Neural cell (in vitro differentiated cells): ENCODE measurements around the gene SYK. TPM values are rescaled to one million over a fixed set of nuclear protein-coding genes. Genes with fewer than 3 reads are reported as not detected.

Experiments used
- H2AFZ ChIP-seq: fragments of 200-600, 300-800 bp; sonication (generic), shearing (Covaris generic); 2 replicates; pipeline ENCODE4 v1.6.0; 2014; ENCODE audit warnings: low read depth, mild to moderate bottlenecking, antibody characterized with exemption, low read length, moderate library complexity
- H3F3A ChIP-seq: fragments of 200-600 bp; shearing (Covaris generic); 2 replicates; pipeline ENCODE4 v1.6.1; 2016; ENCODE audit warnings: mild to moderate bottlenecking, moderate library complexity, mixed read lengths, antibody characterized with exemption, low read length; ENCODE audit not compliant: insufficient read depth, poor library complexity, severe bottlenecking
- H3K27ac ChIP-seq: fragments of 200-600, 300-800 bp; sonication (generic), shearing (Covaris generic); 2 replicates; pipeline ENCODE4 v1.5.1; 2014; ENCODE audit warnings: mild to moderate bottlenecking, low read length, moderate library complexity
- H3K27me3 ChIP-seq: fragments of 300-800, 200-600 bp; sonication (generic), shearing (Covaris generic); 2 replicates; pipeline ENCODE4 v1.6.0; 2014; ENCODE audit warnings: mild to moderate bottlenecking, low read depth, low read length, moderate library complexity; ENCODE audit not compliant: insufficient read depth
- H3K36me3 ChIP-seq: fragments of 300-800, 200-600 bp; sonication (generic), shearing (Covaris generic); 2 replicates; pipeline ENCODE4 v1.5.1; 2014; ENCODE audit warnings: mild to moderate bottlenecking, antibody characterized with exemption, low read length, moderate library complexity; ENCODE audit not compliant: insufficient read depth
- H3K4me2 ChIP-seq: fragments of 300-800, 200-600 bp; sonication (generic), shearing (Covaris generic); 2 replicates; pipeline ENCODE4 v1.6.0; 2014; ENCODE audit warnings: mild to moderate bottlenecking, low read length
- H3K4me3 ChIP-seq: fragments of 300-800, 200-600 bp; sonication (generic), shearing (Covaris generic); 2 replicates; pipeline ENCODE4 v1.5.1; 2014; ENCODE audit warnings: mild to moderate bottlenecking, low read length, moderate library complexity
- H3K79me2 ChIP-seq: fragments of 200-600 bp; shearing (Covaris generic); replicated peaks from 2 replicates; pipeline ENCODE4 v1.6.0; 2014; ENCODE audit warnings: mild to moderate bottlenecking, low read length, moderate library complexity; ENCODE audit not compliant: insufficient read depth
- H3K9ac ChIP-seq: fragments of 300-800, 200-600 bp; sonication (generic), shearing (Covaris generic); 2 replicates; pipeline ENCODE4 v1.6.1; 2016; ENCODE audit warnings: mild to moderate bottlenecking, low read length, mixed read lengths
- H3K9me2 ChIP-seq: fragments of 200-600 bp; shearing (Covaris generic); 2 replicates; pipeline ENCODE4 v1.6.1; 2016; ENCODE audit warnings: mild to moderate bottlenecking, low read length, mixed read lengths; ENCODE audit not compliant: insufficient read depth
- H3K9me3 ChIP-seq: fragments of 200-600, 300-800 bp; sonication (generic), shearing (Covaris generic); 2 replicates; pipeline ENCODE4 v1.6.1; 2016; ENCODE audit warnings: mild to moderate bottlenecking, mixed run types, low read length, moderate library complexity, mixed read lengths
- H4K20me1 ChIP-seq: fragments of 200-600 bp; shearing (Covaris generic); 2 replicates; pipeline ENCODE4 v1.6.1; 2016; ENCODE audit warnings: mild to moderate bottlenecking, mixed run types; ENCODE audit not compliant: insufficient read depth
- EP300 ChIP-seq: fragments of 450-650 bp; conservative IDR thresholded peaks from 2 replicates; pipeline ENCODE4 v1.6.1; 2014; ENCODE audit warnings: antibody characterized with exemption, mild to moderate bottlenecking, moderate library complexity; ENCODE audit not compliant: poor library complexity, severe bottlenecking
- EZH2 ChIP-seq: fragments of 200-600, 300-800 bp; shearing (Covaris generic), sonication (generic); IDR thresholded peaks from 2 replicates; pipeline ENCODE4 v1.6.1; 2014; ENCODE audit warnings: antibody characterized with exemption, low read length, borderline replicate concordance, mild to moderate bottlenecking; ENCODE audit not compliant: insufficient read depth, poor library complexity, severe bottlenecking
- MXI1 ChIP-seq: fragments of 450-650 bp; conservative IDR thresholded peaks from 2 replicates; pipeline ENCODE4 v1.6.1; 2014; ENCODE audit warnings: antibody characterized with exemption, mild to moderate bottlenecking; ENCODE audit not compliant: poor library complexity, severe bottlenecking
- POLR2AphosphoS5 ChIP-seq: IDR thresholded peaks from 2 replicates; pipeline ENCODE4 v1.6.1; 2012
- RAD21 ChIP-seq: fragments of 450-650 bp; conservative IDR thresholded peaks from 2 replicates; pipeline ENCODE4 v1.6.1; 2014; ENCODE audit warnings: antibody characterized with exemption, mild to moderate bottlenecking, moderate library complexity
- SMC3 ChIP-seq: fragments of 450-650 bp; conservative IDR thresholded peaks from 2 replicates; pipeline ENCODE4 v1.6.1; 2014; ENCODE audit warnings: antibody characterized with exemption, mild to moderate bottlenecking, moderate library complexity; ENCODE audit not compliant: poor library complexity
- TAF1 ChIP-seq: IDR thresholded peaks from 2 replicates; pipeline ENCODE4 v1.6.1; 2012; ENCODE audit warnings: low read depth
- polyA plus RNA-seq: library from polyadenylated mRNA; depleted of rRNA; stranded (reverse); fragments of >200 nt; gene quantifications from 2 replicates; pipeline ENCODE4 v1.2.3, GENCODE V29; 2014
- TF ChIP-seq, protein P1 (sequence below): fragments of 450-650 bp; IDR thresholded peaks from 2 replicates; pipeline ENCODE4 v1.5.1; 2014; ENCODE audit warnings: antibody characterized with exemption, mild to moderate bottlenecking, moderate library complexity; ENCODE audit not compliant: poor library complexity, severe bottlenecking
- TF ChIP-seq, protein P2 (sequence below): IDR thresholded peaks from 2 replicates; pipeline ENCODE4 v1.6.1; 2012; ENCODE audit warnings: borderline replicate concordance

The SYK gene
- polyA plus RNA-seq, 1 donor from 2014 or later: not detected

DNA sequence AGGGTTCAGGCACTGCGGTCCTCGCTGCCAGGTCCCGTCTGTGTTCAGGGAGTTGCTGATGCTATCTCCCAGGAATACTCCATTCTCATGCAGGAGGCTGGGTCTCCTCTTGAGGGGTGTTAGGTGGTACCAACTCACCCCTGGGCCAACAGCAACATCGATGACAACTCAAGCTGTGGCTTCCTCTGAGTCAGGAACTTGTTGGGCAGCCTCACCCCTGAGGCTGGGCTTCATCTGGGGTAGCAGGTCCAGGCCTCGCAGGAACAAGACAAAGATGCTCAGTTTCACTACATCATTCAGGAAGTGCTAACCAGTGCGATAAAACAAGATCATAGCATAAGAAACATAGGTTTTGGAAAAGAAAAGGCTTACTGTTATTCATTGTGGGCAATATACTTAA is 125.9 kb downstream of the SYK start:
- Histone ChIP-seq H2AFZ (no peak overlapping the region), H3K9me2 (no peaks in the 10 kb centered on the region)
- TF ChIP-seq, protein P1, sequence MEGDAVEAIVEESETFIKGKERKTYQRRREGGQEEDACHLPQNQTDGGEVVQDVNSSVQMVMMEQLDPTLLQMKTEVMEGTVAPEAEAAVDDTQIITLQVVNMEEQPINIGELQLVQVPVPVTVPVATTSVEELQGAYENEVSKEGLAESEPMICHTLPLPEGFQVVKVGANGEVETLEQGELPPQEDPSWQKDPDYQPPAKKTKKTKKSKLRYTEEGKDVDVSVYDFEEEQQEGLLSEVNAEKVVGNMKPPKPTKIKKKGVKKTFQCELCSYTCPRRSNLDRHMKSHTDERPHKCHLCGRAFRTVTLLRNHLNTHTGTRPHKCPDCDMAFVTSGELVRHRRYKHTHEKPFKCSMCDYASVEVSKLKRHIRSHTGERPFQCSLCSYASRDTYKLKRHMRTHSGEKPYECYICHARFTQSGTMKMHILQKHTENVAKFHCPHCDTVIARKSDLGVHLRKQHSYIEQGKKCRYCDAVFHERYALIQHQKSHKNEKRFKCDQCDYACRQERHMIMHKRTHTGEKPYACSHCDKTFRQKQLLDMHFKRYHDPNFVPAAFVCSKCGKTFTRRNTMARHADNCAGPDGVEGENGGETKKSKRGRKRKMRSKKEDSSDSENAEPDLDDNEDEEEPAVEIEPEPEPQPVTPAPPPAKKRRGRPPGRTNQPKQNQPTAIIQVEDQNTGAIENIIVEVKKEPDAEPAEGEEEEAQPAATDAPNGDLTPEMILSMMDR: no peak
- TF ChIP-seq EP300 (no peak), EZH2 (no peak), MXI1 (no peak), SMC3 (no peak), TAF1 (no peak), POLR2AphosphoS5 (no peak), RAD21 (no peak)
- TF ChIP-seq, protein P2, sequence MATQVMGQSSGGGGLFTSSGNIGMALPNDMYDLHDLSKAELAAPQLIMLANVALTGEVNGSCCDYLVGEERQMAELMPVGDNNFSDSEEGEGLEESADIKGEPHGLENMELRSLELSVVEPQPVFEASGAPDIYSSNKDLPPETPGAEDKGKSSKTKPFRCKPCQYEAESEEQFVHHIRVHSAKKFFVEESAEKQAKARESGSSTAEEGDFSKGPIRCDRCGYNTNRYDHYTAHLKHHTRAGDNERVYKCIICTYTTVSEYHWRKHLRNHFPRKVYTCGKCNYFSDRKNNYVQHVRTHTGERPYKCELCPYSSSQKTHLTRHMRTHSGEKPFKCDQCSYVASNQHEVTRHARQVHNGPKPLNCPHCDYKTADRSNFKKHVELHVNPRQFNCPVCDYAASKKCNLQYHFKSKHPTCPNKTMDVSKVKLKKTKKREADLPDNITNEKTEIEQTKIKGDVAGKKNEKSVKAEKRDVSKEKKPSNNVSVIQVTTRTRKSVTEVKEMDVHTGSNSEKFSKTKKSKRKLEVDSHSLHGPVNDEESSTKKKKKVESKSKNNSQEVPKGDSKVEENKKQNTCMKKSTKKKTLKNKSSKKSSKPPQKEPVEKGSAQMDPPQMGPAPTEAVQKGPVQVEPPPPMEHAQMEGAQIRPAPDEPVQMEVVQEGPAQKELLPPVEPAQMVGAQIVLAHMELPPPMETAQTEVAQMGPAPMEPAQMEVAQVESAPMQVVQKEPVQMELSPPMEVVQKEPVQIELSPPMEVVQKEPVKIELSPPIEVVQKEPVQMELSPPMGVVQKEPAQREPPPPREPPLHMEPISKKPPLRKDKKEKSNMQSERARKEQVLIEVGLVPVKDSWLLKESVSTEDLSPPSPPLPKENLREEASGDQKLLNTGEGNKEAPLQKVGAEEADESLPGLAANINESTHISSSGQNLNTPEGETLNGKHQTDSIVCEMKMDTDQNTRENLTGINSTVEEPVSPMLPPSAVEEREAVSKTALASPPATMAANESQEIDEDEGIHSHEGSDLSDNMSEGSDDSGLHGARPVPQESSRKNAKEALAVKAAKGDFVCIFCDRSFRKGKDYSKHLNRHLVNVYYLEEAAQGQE: no peak

DNA sequence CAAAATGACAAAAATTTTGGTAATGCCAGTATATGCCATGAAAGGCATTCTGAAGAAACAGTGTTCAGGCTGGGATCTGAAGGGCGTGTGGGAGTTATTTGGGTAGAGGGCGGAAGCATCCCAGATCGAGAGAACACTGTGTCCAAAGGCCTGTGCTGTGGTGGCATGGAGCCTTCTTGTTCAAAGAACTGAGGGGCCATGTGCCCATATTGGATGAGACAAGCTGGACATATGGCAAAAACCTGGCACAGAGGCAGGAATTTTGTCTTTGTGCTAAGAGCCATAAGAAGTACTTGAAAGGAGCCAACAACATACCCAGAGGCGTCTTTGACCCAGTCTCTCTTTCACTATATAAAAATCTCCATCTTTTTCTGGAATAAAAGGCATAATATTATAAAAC is 128.0 kb downstream of the SYK start:
- TF ChIP-seq TAF1 (no peak), SMC3 (no peak), RAD21 (no peak), MXI1 (no peak), EP300 (no peak), EZH2 (no peak), POLR2AphosphoS5 (no peak)
- TF ChIP-seq, protein P2: no peak
- TF ChIP-seq, protein P1: no peak
- Histone ChIP-seq H3K27me3 (no peaks in the 10 kb centered on the region), H4K20me1 (no peaks in the 10 kb centered on the region), H3K79me2 (no peaks in the 10 kb centered on the region), H3K36me3 (no peaks in the 10 kb centered on the region), H3K27ac (no peak overlapping the region), H2AFZ (no peak overlapping the region), H3F3A (no peaks in the 10 kb centered on the region), H3K4me2 (no peak overlapping the region), H3K9me2 (no peaks in the 10 kb centered on the region), H3K9me3 (no peaks in the 10 kb centered on the region), H3K9ac (no peak overlapping the region), H3K4me3 (no peak overlapping the region)

More for the DNA sequence above, 125.9 kb downstream of the SYK start:
- no peaks in the 10 kb centered on the region for H3K79me2 ChIP-seq
- no peaks in the 10 kb centered on the region for H3F3A ChIP-seq
- H3K9me3 ChIP-seq: no peaks in the 10 kb centered on the region
- H3K4me2 ChIP-seq: no peak overlapping the region
- H3K4me3 ChIP-seq: no peak overlapping the region
- no peak overlapping the region for H3K27ac ChIP-seq
- H3K9ac ChIP-seq: no peak overlapping the region
- no peaks in the 10 kb centered on the region for H3K27me3 ChIP-seq
- no peaks in the 10 kb centered on the region for H3K36me3 ChIP-seq
- no peaks in the 10 kb centered on the region for H4K20me1 ChIP-seq
